Effector memory CD4-positive, alpha-beta T cell (primary cell): Measurements from ENCODE around the gene RHEX.
"Not testable (repeated sequence)": the region's sequence is repeated elsewhere in the genome, so short reads cannot be mapped to it uniquely, and the experiment has no call there.

ENCODE experiments used
- DNase-seq, 3 donors: peaks; one replicate each; pipeline ENCODE4 v3.0.0-alpha.2; 2020
- H3K27ac ChIP-seq: 2 replicates; pipeline ENCODE4 v1.7.0; 2013; ENCODE audit warnings: mild to moderate bottlenecking, low read length, moderate library complexity; ENCODE audit not compliant: insufficient read depth, poor library complexity, severe bottlenecking
- H3K27me3 ChIP-seq: replicated peaks from 2 replicates; pipeline ENCODE4 v1.7.0; 2013; ENCODE audit warnings: mild to moderate bottlenecking, low read length; ENCODE audit not compliant: insufficient read depth, control insufficient read depth, poor library complexity, severe bottlenecking
- H3K36me3 ChIP-seq: 2 replicates; pipeline ENCODE4 v1.7.0; 2013; ENCODE audit warnings: mild to moderate bottlenecking, low read length, moderate library complexity; ENCODE audit not compliant: control insufficient read depth, insufficient read depth
- H3K4me1 ChIP-seq: 2 replicates; pipeline ENCODE4 v1.7.0; 2013; ENCODE audit warnings: low read length, mild to moderate bottlenecking; ENCODE audit not compliant: control insufficient read depth, insufficient read depth, poor library complexity, severe bottlenecking
- H3K4me3 ChIP-seq: 2 replicates; pipeline ENCODE4 v1.7.0; 2013; ENCODE audit warnings: low read length, low read depth, mild to moderate bottlenecking; ENCODE audit not compliant: insufficient read depth, poor library complexity, severe bottlenecking
- H3K9me3 ChIP-seq: 2 replicates; pipeline ENCODE4 v1.7.0; 2013; ENCODE audit warnings: mild to moderate bottlenecking, low read length, moderate library complexity; ENCODE audit not compliant: control insufficient read depth
- total RNA-seq, 3 donors: gene quantifications; one replicate each; lab custom pipeline; 2026; lab: John Stamatoyannopoulos, UW

Gene RHEX, protein sequence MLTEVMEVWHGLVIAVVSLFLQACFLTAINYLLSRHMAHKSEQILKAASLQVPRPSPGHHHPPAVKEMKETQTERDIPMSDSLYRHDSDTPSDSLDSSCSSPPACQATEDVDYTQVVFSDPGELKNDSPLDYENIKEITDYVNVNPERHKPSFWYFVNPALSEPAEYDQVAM
- 0 reads per million in 3 donors for total RNA-seq

DNA sequence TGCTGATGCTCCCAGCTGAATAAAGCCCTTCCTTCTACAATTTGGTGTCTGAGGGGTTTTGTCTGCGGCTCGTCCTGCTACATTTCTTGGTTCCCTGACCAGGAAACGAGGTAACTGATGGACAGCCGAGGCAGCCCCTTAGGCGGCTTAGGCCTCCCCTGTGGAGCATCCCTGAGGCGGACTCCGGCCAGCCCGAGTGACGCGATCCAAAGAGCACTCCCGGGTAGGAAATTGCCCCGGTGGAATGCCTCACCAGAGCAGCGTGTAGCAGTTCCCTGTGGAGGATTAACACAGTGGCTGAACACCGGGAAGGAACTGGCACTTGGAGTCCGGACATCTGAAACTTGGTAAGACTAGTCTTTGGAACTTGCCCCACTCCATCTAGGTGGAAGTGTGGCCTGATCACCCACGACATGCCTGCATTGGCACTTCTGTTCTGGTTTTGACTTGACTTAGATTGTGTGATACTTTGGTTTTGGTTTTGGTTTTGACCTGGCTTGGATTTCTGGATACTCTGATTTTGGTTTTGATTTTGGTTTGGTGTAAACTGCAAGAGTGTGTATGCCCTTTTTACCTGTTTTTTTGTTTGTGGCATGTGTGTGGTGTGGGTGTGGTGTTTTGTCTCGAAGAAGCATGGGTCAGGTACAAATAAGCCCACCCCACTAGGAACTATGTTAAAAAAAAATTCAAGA lies at the start of gene RHEX:
Gene RHEX (plus strand): TSS at position 255 of the 692 bp plus-strand sequence. CDS start 44,656 bp downstream, outside the sequence.
- H3K36me3 ChIP-seq, H3K4me3 ChIP-seq, H3K27me3 ChIP-seq, DNase-seq, H3K4me1 ChIP-seq, H3K9me3 ChIP-seq, H3K27ac ChIP-seq: not testable (repeated sequence)

DNA sequence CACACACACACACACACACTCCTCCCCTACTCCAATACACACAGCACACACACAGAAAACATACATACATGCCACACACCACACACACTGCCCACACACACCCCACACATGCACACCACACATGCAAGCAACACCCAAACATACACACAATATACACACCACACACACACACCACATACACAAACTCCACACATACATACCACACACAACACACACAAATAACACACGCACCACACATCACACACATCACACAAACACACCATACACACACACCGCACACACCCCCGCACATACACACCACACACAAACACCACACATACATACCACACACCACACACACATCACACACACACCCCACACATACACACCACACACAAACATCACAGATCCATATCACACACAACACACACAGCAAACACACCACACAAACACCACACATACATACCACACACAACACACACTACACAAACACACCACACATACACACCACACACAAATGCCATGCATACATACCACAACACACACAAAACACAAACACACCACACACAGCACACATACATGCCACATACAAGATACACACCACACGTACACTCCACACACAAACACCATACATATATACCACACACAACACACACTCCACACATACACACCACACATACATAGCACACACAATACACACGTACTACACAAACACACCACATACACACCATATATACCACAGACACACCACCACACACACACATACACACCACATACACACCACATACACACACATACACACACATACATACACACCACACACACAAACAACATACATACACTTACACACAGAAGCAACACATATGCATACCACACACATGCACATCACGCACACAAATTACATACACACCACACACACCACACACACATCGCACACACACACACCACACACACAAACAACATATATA lies 48.8 kb upstream of the RHEX start:
- no peak overlapping the region for H3K27ac ChIP-seq
- no peak overlapping the region for H3K4me3 ChIP-seq
- no peaks in the 10 kb centered on the region for H3K36me3 ChIP-seq
- no peaks in the 10 kb centered on the region for H3K9me3 ChIP-seq
- no peaks in the 10 kb centered on the region for H3K4me1 ChIP-seq
- no peak for DNase-seq
- no peaks in the 10 kb centered on the region for H3K27me3 ChIP-seq

DNA sequence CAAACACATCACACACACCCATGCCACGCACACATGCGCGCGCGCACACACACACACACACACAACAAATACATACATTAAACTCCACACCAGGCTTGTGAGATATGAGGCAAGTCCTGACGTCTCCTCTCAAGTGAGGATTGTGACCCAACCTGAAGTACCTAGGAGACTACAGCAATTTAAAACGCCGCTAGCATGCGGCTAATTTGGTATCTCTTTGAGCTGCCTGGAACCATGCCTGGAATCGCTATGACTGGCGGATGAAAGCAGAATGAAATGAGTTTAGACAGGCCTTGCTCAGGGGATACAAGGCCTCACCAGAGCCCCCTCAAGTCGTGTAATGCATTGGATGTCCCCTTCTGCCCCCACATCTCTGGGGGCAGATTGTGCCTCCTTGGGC lies 48.1 kb upstream of the RHEX start:
- Histone ChIP-seq H3K27me3 (no peaks in the 10 kb centered on the region), H3K36me3 (no peaks in the 10 kb centered on the region), H3K27ac (no peak overlapping the region), H3K9me3 (no peaks in the 10 kb centered on the region), H3K4me1 (no peaks in the 10 kb centered on the region), H3K4me3 (no peak overlapping the region)
- no peak for DNase-seq

DNA sequence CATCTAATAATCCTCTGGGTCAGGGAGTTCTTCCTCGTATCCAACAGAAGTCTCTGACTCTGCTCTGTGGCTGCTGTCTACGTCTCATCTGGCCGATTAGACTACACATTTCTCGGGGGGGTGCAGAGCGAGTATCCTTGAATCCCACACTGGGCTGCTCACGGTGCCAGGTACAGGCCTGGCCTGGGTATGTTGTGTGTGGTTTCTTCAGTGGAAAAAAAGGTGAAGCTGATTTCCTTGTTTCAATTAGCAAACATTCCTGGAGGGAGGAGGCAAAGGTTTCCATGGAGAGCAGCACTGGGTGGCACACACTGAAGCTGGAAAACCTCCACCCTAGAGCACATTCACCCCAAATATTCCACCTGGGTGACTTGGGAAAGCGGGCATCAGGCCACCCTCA lies 47.7 kb upstream of the RHEX start:
- H3K36me3 ChIP-seq = no peaks in the 10 kb centered on the region
- H3K9me3 ChIP-seq = no peaks in the 10 kb centered on the region
- H3K27ac ChIP-seq = no peak overlapping the region
- no peaks in the 10 kb centered on the region for H3K27me3 ChIP-seq
- DNase-seq = no peak
- no peak overlapping the region for H3K4me3 ChIP-seq
- no peaks in the 10 kb centered on the region for H3K4me1 ChIP-seq

DNA sequence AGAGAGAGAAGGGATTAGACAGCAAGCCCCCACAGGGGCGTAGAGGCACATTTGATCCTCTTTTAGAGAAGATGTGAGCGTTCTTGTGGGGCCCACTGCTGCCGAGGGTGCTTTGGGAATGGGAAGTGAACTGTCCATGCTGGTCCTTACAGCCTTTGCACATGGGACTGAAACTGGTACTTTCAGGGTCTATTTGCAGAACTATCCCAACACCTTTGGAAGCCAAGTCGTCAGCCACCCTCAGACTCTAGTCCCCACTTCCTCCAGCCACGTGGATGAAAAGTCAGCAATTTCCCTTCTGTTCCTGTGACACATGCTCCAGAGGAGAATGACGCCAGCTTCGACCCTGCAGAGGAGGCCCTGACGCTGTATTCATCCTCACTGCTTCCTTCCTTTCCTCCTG lies 47.2 kb upstream of the RHEX start:
- no peak overlapping the region for H3K4me3 ChIP-seq
- no peak for DNase-seq
- no peaks in the 10 kb centered on the region for H3K9me3 ChIP-seq
- H3K27ac ChIP-seq = no peak overlapping the region
- no peaks in the 10 kb centered on the region for H3K36me3 ChIP-seq
- no peaks in the 10 kb centered on the region for H3K4me1 ChIP-seq
- no peaks in the 10 kb centered on the region for H3K27me3 ChIP-seq

DNA sequence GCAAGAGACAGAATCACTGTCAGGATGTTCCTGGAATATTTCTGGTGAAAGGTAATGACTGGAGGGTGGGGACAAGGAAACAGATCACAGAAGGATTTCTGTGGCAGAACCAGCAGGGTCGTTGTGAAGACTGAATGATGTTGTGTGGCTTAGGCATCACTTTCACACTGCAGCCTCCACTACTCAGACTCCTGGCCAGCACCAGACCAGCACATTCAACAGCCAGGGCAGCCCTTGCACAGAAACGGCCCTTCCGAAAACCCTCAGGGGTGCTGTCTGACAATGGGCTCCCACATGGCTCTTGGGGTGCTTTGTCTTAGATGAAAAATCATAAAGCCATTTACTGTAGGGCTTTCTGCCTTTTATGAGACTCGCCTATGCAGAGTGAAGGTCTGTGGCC lies 46.0 kb upstream of the RHEX start:
- Histone ChIP-seq H3K36me3 (no peaks in the 10 kb centered on the region), H3K4me3 (no peak overlapping the region), H3K27ac (no peak overlapping the region), H3K4me1 (no peaks in the 10 kb centered on the region), H3K9me3 (no peaks in the 10 kb centered on the region), H3K27me3 (no peaks in the 10 kb centered on the region)
- DNase-seq = no peak

DNA sequence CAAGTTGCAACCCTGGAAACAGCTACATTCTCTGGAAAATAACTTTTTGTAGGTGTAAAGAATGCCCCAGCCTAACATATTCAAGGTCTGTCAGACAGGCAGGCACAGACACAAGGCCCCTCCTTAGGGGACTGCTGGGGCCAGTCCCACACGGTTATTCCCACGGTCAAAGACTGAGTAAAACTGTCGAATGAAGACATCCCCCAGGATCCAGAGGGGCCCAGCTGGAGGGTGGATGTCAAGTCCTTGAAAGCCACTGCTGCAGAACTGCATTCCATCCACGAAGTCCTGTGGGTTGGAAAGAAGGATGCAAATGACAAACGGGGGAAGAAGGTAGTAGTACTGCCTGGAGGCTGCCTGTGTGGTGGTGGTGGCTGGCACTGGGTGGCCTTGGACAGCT lies 42.9 kb upstream of the RHEX start:
- H3K27me3 ChIP-seq = no peaks in the 10 kb centered on the region
- H3K9me3 ChIP-seq = no peaks in the 10 kb centered on the region
- no peak for DNase-seq
- no peaks in the 10 kb centered on the region for H3K36me3 ChIP-seq
- no peaks in the 10 kb centered on the region for H3K4me1 ChIP-seq
- H3K4me3 ChIP-seq = no peak overlapping the region
- H3K27ac ChIP-seq = no peak overlapping the region

DNA sequence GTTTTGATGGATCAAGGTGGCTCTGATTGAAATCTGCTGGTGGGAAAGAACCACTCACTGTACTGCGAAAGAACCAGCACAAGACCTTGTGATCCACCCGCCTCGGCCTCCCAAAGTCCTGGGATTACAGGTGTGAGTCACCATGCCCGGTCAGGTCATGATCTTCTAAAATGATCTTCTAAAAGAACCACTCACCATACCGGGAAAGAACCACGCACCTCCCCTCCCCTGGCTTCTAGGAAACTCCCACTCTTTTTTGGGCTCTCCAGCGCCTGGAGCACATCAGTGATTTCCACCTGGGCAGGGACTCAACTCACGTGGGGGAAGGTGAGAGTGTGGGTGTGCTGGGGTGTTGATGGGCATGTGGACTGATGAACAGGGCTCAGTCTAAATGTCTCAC lies 41.9 kb upstream of the RHEX start:
- H3K27me3 ChIP-seq = no peaks in the 10 kb centered on the region
- no peak overlapping the region for H3K4me3 ChIP-seq
- no peaks in the 10 kb centered on the region for H3K4me1 ChIP-seq
- DNase-seq = no peak
- H3K9me3 ChIP-seq = no peaks in the 10 kb centered on the region
- no peak overlapping the region for H3K27ac ChIP-seq
- no peaks in the 10 kb centered on the region for H3K36me3 ChIP-seq

DNA sequence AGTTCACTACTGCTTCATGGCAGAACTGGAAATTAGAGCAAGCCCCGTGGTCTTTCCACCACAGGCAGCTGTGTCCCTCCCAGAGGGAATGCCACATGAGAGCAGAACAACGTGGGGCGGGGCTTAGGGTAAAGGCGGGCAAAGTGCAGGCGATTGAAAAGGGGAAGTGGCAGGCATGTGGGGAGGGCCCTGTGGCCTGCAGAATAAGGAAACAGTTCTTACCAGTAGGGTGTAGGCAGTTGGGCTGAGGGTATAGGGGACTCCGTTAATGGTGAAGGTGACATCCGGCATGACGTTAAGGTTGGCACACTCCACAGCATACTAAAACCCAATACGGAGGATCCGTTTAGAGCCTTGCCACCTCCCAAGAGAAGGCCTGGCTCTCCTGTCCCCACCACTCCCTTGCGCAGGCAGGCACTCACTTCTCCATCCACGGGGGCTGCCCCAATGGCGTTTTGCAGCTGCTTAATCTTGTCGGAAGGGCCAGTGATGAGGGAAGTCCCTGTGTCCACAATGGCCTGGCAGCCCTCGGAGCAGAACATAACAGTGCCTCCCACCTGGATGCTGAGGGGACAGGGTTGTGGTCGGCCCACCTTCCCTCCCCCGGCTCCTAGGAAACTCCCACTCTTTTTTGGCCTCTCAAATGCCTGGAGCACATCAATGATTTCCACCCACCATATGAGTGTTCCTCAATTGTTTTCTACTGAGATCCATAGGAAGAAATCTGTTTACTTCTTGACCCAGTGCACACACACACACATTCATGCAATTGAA lies 40.7 kb upstream of the RHEX start:
- Histone ChIP-seq H3K27ac (no peak overlapping the region), H3K4me1 (no peaks in the 10 kb centered on the region), H3K36me3 (no peaks in the 10 kb centered on the region), H3K9me3 (no peaks in the 10 kb centered on the region), H3K27me3 (no peaks in the 10 kb centered on the region), H3K4me3 (no peak overlapping the region)
- DNase-seq = no peak
